Measurements from ENCODE around the gene CASS4.

Gene CASS4

DNA sequence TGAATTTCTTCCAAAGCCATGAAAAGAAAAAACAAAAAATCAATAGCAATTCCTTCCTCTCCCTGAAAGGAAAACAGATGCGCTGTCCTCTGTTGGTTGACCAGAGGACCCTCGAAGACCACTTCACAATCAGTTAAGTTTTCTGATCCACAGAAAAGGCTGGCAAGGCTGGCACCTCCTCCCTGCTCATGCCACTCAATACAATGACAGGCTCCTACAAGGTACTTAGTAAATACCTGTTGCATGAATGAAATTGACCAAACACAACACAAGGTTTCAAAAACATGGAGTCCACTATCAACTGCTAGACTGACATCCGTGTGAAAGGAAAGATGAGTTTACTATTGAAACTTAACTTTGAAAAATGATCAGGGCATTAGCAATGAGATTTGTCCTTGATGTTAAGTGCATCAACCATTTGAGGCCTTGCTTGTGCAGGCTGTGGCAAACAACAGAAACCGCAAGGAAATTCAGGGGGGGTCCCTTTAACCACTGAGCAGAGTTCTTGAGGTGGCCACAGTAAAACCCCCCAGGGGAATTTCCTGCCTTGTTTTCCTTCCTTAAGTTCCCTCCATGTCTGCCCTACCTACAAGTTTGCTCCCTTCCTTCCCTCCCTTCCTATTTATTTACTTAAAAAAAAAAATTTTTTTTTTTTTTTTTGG lies 28.4 kb downstream of the CASS4 start:
- H3K27ac ChIP-seq (ENCODE audit: insufficient read depth, low read length, poor library complexity, severe bottlenecking), result peak overlapping the region; percentile 7
- no peak overlapping the region for H3K4me3 ChIP-seq (ENCODE audit: insufficient read depth, low read depth, low read length, poor library complexity, severe bottlenecking)
- H3K36me3 ChIP-seq (ENCODE audit: control insufficient read depth, insufficient read depth, low read length), result peaks cover 5% of the 10 kb centered on the region
- peak; percentile 52 to 53 (median 52) for DNase-seq
- peaks cover 20% of the 10 kb centered on the region for H3K4me1 ChIP-seq (ENCODE audit: control insufficient read depth, insufficient read depth, low read length, poor library complexity, severe bottlenecking)
- H3K27me3 ChIP-seq (replicated peaks; ENCODE audit: control insufficient read depth, insufficient read depth, low read length, poor library complexity, severe bottlenecking), result no peaks in the 10 kb centered on the region
- no peaks in the 10 kb centered on the region for H3K9me3 ChIP-seq (ENCODE audit: control insufficient read depth, low read length)

DNA sequence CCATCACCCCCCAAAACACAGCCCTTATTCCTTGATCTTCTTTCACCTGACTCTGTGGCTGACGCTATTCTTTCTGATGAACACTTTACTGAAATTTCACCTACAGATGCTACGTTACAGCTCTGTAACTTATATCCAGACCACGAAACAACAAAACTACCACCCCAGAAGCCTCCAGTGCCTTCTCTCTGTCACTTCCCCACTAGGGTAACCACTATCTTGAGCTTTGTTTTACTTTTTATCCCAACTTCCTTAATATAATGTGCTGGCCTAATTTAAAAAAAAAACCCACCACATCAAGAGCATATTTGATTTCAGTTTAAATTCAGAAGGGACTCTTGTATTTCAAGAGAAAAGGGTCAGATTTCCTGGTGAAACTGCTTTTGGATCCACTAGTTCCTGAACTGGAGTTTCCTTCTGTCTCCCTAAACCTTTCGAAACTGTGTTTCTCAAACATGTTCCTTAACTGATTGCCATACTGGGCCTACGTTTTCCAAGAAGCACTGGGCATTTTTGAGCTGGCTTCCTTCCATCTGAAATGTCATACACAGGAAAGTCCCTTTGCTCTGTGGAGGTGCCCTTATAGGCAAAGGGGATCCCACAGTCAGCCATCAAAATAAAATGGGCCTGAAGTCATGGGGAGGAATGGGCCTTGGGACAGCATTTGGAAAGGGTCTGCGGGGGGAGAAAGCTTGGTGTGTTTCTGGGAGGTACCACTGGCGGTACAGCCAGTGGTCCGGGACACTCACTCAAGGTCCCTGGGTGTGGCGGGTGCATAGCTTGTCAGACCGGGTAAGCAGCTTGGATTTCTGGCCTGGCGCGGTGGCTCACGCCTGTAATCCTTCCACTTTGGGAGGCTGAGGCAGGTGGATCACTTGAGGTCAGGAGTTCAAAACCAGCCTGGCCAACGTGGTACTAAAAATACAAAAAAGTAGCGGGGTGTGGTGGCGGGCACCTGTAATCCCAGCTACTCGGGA lies 30.6 kb downstream of the CASS4 start:
- H3K4me3 ChIP-seq (ENCODE audit: insufficient read depth, low read depth, low read length, poor library complexity, severe bottlenecking), result no peak overlapping the region
- peaks cover 20% of the 10 kb centered on the region for H3K4me1 ChIP-seq (ENCODE audit: control insufficient read depth, insufficient read depth, low read length, poor library complexity, severe bottlenecking)
- no peak for DNase-seq

DNA sequence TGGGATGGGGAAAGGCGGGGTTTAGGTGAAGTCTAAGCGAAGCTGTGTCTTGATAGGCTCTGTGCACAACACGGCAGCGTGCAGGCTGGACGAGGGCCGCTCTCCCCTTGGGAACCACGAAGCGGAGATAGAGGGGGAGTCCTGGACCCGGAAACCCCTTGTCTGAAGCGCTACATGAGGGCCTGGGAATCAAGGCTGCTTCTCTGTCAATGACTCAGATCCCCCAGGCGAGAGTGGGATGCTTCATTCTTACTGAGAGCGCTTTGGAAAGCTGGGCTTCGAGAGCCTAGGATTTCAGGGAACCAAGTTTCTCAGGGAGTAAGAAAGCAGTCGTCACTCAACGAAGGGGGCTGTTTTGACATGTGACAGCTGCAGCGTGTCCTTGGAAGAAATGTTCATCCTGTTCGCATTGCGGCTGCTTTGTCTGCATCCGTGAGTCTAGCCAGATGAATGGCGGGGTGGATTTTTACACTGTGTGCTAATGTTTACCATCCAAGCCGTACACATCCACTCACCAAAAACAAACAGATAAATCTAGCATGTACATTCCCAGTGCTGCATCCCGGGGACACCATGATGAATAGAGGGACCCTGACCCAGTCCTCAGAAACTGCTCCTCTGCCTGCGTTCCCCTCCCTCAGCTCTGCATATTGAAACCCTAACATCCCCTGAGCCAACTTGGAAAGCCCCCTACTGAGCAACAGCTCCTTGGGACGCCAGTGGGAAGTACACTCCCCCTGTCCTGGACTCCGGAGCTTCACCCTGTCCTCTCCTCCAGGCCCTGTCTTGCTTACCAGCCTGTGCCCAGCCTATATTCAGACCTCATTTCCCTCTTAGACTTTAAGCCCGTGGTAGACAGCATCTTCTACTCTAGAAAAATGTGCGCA lies 31.8 kb downstream of the CASS4 start:
- Histone ChIP-seq H3K4me3 (ENCODE audit: insufficient read depth, low read depth, low read length, poor library complexity, severe bottlenecking) (no peak overlapping the region), H3K27me3 (replicated peaks; ENCODE audit: control insufficient read depth, insufficient read depth, low read length, poor library complexity, severe bottlenecking) (no peaks in the 10 kb centered on the region), H3K36me3 (ENCODE audit: control insufficient read depth, insufficient read depth, low read length) (peaks cover 9% of the 10 kb centered on the region), H3K9me3 (ENCODE audit: control insufficient read depth, low read length) (no peaks in the 10 kb centered on the region), H3K4me1 (ENCODE audit: control insufficient read depth, insufficient read depth, low read length, poor library complexity, severe bottlenecking) (peaks cover 16% of the 10 kb centered on the region), H3K27ac (ENCODE audit: insufficient read depth, low read length, poor library complexity, severe bottlenecking) (no peak overlapping the region)
- DNase-seq, result no peak

More for the DNA sequence above, 30.6 kb downstream of the CASS4 start:
- Histone ChIP-seq H3K36me3 (ENCODE audit: control insufficient read depth, insufficient read depth, low read length) (peaks cover 10% of the 10 kb centered on the region), H3K27me3 (replicated peaks; ENCODE audit: control insufficient read depth, insufficient read depth, low read length, poor library complexity, severe bottlenecking) (no peaks in the 10 kb centered on the region), H3K9me3 (ENCODE audit: control insufficient read depth, low read length) (no peaks in the 10 kb centered on the region), H3K27ac (ENCODE audit: insufficient read depth, low read length, poor library complexity, severe bottlenecking) (peak overlapping the region; percentile 21)

DNA sequence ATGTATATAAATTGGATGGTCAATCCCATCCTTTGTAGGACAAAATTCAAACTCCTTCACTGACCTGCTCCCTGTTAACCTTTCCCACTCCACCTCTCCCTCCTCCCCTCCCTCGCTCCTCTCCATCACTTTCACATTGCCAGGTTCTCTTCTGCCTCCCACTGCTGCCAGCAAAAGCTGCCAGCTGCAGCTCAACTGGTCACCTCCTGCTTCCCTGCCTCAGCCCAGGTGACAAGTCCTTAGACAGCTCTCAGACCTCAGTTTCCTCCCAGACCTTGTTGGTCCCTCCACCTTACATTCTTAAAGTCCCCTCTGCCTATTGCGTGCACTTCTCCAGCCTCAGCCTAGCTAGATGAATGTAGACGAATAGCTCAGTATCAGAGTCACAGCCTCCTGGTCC lies 33.1 kb downstream of the CASS4 start:
- H3K27ac ChIP-seq (ENCODE audit: insufficient read depth, low read length, poor library complexity, severe bottlenecking), result no peak overlapping the region
- no peak for DNase-seq
- H3K4me1 ChIP-seq (ENCODE audit: control insufficient read depth, insufficient read depth, low read length, poor library complexity, severe bottlenecking), result peaks cover 4% of the 10 kb centered on the region
- H3K27me3 ChIP-seq (replicated peaks; ENCODE audit: control insufficient read depth, insufficient read depth, low read length, poor library complexity, severe bottlenecking), result no peaks in the 10 kb centered on the region
- no peak overlapping the region for H3K4me3 ChIP-seq (ENCODE audit: insufficient read depth, low read depth, low read length, poor library complexity, severe bottlenecking)
- no peaks in the 10 kb centered on the region for H3K9me3 ChIP-seq (ENCODE audit: control insufficient read depth, low read length)
- peaks cover 9% of the 10 kb centered on the region for H3K36me3 ChIP-seq (ENCODE audit: control insufficient read depth, insufficient read depth, low read length)

DNA sequence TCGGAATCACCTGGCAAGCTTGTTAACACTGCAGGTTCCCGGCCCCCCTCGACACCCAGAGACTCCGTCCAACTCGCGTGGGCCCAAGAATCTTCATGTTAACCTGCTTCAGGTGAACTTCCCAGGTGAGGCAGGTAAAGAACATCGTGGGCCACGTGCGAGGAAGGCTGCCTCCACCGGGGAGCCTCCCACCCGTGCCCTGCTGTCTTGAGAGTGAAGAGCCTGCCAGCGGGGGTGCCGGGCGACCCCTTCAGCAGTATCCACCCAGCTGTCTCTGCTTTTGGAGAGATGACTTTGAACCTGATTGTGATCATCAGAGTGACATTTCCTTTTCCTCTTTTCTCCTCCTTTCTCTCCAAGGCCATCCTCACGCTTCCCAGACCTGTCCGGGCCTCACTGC lies 33.5 kb downstream of the CASS4 start:
- no peak overlapping the region for H3K27ac ChIP-seq (ENCODE audit: insufficient read depth, low read length, poor library complexity, severe bottlenecking)
- no peak overlapping the region for H3K4me3 ChIP-seq (ENCODE audit: insufficient read depth, low read depth, low read length, poor library complexity, severe bottlenecking)
- no peak for DNase-seq
- no peaks in the 10 kb centered on the region for H3K9me3 ChIP-seq (ENCODE audit: control insufficient read depth, low read length)
- no peaks in the 10 kb centered on the region for H3K4me1 ChIP-seq (ENCODE audit: control insufficient read depth, insufficient read depth, low read length, poor library complexity, severe bottlenecking)
- no peaks in the 10 kb centered on the region for H3K27me3 ChIP-seq (replicated peaks; ENCODE audit: control insufficient read depth, insufficient read depth, low read length, poor library complexity, severe bottlenecking)
- H3K36me3 ChIP-seq (ENCODE audit: control insufficient read depth, insufficient read depth, low read length), result peaks cover 9% of the 10 kb centered on the region

DNA sequence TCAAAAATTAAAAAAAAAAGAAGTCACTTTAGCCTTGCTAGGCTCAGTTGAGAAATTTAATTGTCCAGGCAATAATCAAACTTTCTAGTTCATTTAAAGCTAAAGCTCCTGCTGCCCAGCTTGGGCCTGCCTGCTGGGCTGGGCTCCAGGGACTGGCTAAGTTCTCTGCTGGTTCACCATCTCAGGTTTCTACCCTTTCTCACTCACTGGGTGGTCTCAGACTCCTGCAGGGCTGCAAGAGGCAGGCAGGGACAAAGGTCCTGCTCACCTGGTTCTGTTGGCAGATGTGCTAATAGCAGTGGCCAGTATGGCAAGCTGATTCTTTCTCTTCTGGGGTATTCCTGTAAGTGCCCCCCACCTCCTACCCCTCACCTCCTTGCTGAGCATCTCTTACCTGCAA lies 35.2 kb downstream of the CASS4 start:
- Histone ChIP-seq H3K36me3 (ENCODE audit: control insufficient read depth, insufficient read depth, low read length) (peaks cover 23% of the 10 kb centered on the region), H3K27me3 (replicated peaks; ENCODE audit: control insufficient read depth, insufficient read depth, low read length, poor library complexity, severe bottlenecking) (no peaks in the 10 kb centered on the region), H3K4me1 (ENCODE audit: control insufficient read depth, insufficient read depth, low read length, poor library complexity, severe bottlenecking) (no peaks in the 10 kb centered on the region), H3K4me3 (ENCODE audit: insufficient read depth, low read depth, low read length, poor library complexity, severe bottlenecking) (no peak overlapping the region), H3K27ac (ENCODE audit: insufficient read depth, low read length, poor library complexity, severe bottlenecking) (no peak overlapping the region), H3K9me3 (ENCODE audit: control insufficient read depth, low read length) (no peaks in the 10 kb centered on the region)
- no peak for DNase-seq

DNA sequence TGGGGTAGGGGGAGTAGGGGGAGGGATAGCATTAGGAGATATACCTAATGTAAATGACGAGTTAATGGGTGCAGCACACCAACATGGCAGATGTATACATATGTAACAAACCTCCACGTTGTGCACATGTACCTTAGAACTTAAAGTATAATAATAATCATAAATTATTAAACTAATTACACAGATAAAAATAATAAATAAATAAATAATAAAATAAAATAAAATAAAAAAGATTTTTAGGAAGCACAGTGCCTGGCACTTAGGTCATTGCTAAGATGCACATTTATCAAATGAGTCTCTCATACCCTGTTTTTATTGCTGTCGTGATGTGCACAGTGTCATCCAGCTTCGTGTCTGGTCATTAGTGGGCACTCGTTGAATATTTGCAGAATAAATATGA lies 37.4 kb downstream of the CASS4 start:
- no peak for DNase-seq
- Histone ChIP-seq H3K27ac (ENCODE audit: insufficient read depth, low read length, poor library complexity, severe bottlenecking) (no peak overlapping the region), H3K9me3 (ENCODE audit: control insufficient read depth, low read length) (no peaks in the 10 kb centered on the region), H3K4me1 (ENCODE audit: control insufficient read depth, insufficient read depth, low read length, poor library complexity, severe bottlenecking) (peaks cover 6% of the 10 kb centered on the region), H3K4me3 (ENCODE audit: insufficient read depth, low read depth, low read length, poor library complexity, severe bottlenecking) (no peak overlapping the region), H3K27me3 (replicated peaks; ENCODE audit: control insufficient read depth, insufficient read depth, low read length, poor library complexity, severe bottlenecking) (no peaks in the 10 kb centered on the region), H3K36me3 (ENCODE audit: control insufficient read depth, insufficient read depth, low read length) (peaks cover 27% of the 10 kb centered on the region)

DNA sequence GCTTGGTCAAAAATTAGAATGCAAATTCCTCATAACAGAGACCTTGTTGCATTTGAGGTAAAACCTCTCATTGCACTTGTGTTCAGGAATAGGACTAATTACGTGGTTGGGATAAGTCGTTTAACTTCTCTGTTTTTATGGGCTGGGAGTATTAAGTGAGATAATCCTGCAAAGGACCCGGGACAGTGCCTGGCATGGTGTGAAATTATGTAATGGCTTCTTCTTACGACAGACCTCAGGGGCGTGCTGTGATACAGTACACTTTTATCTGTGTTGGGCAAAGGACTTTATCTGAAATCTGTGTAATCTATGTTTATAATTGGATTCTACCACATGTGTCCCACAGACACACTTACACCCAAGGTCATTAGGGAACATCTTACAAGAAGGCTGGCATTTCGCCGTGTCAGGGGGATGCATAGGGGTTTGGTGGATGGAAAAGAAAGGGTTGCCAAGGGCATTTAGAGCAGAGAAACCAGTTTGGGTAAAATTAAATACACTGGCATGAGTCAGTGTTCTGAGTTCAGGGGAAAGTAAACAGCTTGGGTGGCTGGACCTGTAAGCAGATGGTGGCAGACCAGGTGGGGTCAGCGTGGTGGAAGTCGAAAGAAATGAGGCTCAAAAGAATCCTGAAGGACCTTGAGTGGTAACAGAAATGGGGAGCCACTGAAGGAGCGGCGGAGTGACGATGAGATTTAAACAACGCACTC lies 39.2 kb downstream of the CASS4 start:
- Histone ChIP-seq H3K4me1 (ENCODE audit: control insufficient read depth, insufficient read depth, low read length, poor library complexity, severe bottlenecking) (peaks cover 6% of the 10 kb centered on the region), H3K27me3 (replicated peaks; ENCODE audit: control insufficient read depth, insufficient read depth, low read length, poor library complexity, severe bottlenecking) (no peaks in the 10 kb centered on the region), H3K36me3 (ENCODE audit: control insufficient read depth, insufficient read depth, low read length) (peaks cover 27% of the 10 kb centered on the region), H3K4me3 (ENCODE audit: insufficient read depth, low read depth, low read length, poor library complexity, severe bottlenecking) (no peak overlapping the region), H3K9me3 (ENCODE audit: control insufficient read depth, low read length) (no peaks in the 10 kb centered on the region), H3K27ac (ENCODE audit: insufficient read depth, low read length, poor library complexity, severe bottlenecking) (no peak overlapping the region)
- no peak for DNase-seq

DNA sequence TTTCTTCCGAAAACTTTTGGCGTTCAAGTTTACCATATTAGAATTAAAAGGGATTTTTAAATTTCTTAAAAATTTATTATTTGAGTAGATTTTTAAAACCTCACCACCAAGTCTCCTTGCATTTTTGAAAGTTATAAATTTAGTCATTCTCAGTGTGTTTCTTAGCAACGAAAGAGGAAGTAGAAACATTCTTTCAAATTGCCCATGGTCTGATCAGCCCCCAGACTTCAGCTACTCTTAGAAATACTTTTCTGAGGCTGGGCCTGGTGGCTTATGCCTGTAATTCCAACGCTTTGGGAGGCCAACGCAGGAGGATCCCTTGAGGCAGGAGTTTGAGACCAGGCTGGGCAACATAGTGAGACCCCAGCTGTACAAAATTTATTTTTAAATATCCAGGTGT lies 41.3 kb downstream of the CASS4 start:
- no peak overlapping the region for H3K27ac ChIP-seq (ENCODE audit: insufficient read depth, low read length, poor library complexity, severe bottlenecking)
- no peak for DNase-seq
- no peaks in the 10 kb centered on the region for H3K9me3 ChIP-seq (ENCODE audit: control insufficient read depth, low read length)
- H3K4me1 ChIP-seq (ENCODE audit: control insufficient read depth, insufficient read depth, low read length, poor library complexity, severe bottlenecking), result peaks cover 6% of the 10 kb centered on the region
- no peak overlapping the region for H3K4me3 ChIP-seq (ENCODE audit: insufficient read depth, low read depth, low read length, poor library complexity, severe bottlenecking)
- no peaks in the 10 kb centered on the region for H3K27me3 ChIP-seq (replicated peaks; ENCODE audit: control insufficient read depth, insufficient read depth, low read length, poor library complexity, severe bottlenecking)
- peaks cover 19% of the 10 kb centered on the region for H3K36me3 ChIP-seq (ENCODE audit: control insufficient read depth, insufficient read depth, low read length)
